GM12892 (cell line): ENCODE measurements around the gene RASSF4.

Source experiments
- POLR2A ChIP-seq: IDR thresholded peaks from 2 replicates; pipeline ENCODE4 v1.6.1; 2011; ENCODE audit warnings: low read depth, low read length, control low read depth
- POLR2AphosphoS5 ChIP-seq: IDR thresholded peaks from 2 replicates; pipeline ENCODE4 v1.6.1; 2011; ENCODE audit warnings: low read depth, low read length, control low read depth

- no peak for TF ChIP-seq POLR2A
- TF ChIP-seq POLR2AphosphoS5 = no peak
Measured at GRCh38 chr10:45004661-45005060, 45.1 kb downstream of the RASSF4 start.
